Urothelium cell line (cell line): ENCODE results near the gene COLEC12.
A peak's percentile ranks its signal among the peaks of the same experiment; 100 is the strongest.

ENCODE experiments used
- DNase-seq: peaks from one replicate; pipeline ENCODE4 v3.0.0; 2011; ENCODE audit warnings: low spot score, mixed read lengths
- FAIRE-seq: peaks from 2 replicates; lab custom pipeline; 2011; peaks lifted over from hg19 to GRCh38; lab: Jason Lieb, UNC

The COLEC12 gene

GRCh38 chr18:392928-393573, 107.5 kb downstream of the COLEC12 start:
- DNase-seq (no peak), FAIRE-seq (no peak)

GRCh38 chr18:390741-391478, 109.6 kb downstream of the COLEC12 start:
- DNase-seq (no peak), FAIRE-seq (peak; percentile 76)

- DNase-seq (no peak), FAIRE-seq (no peak)
Measured at GRCh38 chr18:389658-390357, 110.7 kb downstream of the COLEC12 start.

GRCh38 chr18:388200-388599, 112.3 kb downstream of the COLEC12 start:
- no peak for DNase-seq
- FAIRE-seq: no peak

GRCh38 chr18:386994-387393, 113.5 kb downstream of the COLEC12 start:
- FAIRE-seq: no peak
- DNase-seq: no peak

GRCh38 chr18:384897-385296, 115.6 kb downstream of the COLEC12 start:
- DNase-seq (no peak), FAIRE-seq (peak; percentile 40)

GRCh38 chr18:383135-383534, 117.4 kb downstream of the COLEC12 start:
- DNase-seq (no peak), FAIRE-seq (peak; percentile 17)

- FAIRE-seq (no peak), DNase-seq (no peak)
Measured at GRCh38 chr18:382423-382984, 118.0 kb downstream of the COLEC12 start.

- FAIRE-seq: no peak
Measured at GRCh38 chr18:379681-380330, 120.7 kb downstream of the COLEC12 start.

GRCh38 chr18:378079-378478, 122.4 kb downstream of the COLEC12 start:
- FAIRE-seq (no peak), DNase-seq (no peak)

More at GRCh38 chr18:379681-380330, 120.7 kb downstream of the COLEC12 start:
- DNase-seq: no peak

GRCh38 chr18:377088-377487, 123.4 kb downstream of the COLEC12 start:
- DNase-seq (no peak), FAIRE-seq (no peak)

GRCh38 chr18:376311-376710, 124.2 kb downstream of the COLEC12 start:
- peak; percentile 61 for FAIRE-seq
- DNase-seq: no peak

GRCh38 chr18:374721-375168, 125.8 kb downstream of the COLEC12 start:
- DNase-seq: no peak
- FAIRE-seq: no peak

- no peak for DNase-seq
- FAIRE-seq: peak; percentile 42
Measured at GRCh38 chr18:373780-374179, 126.7 kb downstream of the COLEC12 start.

GRCh38 chr18:371609-371982, 128.9 kb downstream of the COLEC12 start:
- FAIRE-seq (no peak), DNase-seq (no peak)

- DNase-seq (no peak), FAIRE-seq (no peak)
Measured at GRCh38 chr18:370751-371608, 129.5 kb downstream of the COLEC12 start.

- FAIRE-seq (peak; percentile 93), DNase-seq (no peak)
Measured at GRCh38 chr18:369224-370015, 131.1 kb downstream of the COLEC12 start.

GRCh38 chr18:366466-367061, 133.9 kb downstream of the COLEC12 start:
- FAIRE-seq (no peak), DNase-seq (no peak)

GRCh38 chr18:365651-366050, 134.8 kb downstream of the COLEC12 start:
- peak; percentile 55 for FAIRE-seq

More at GRCh38 chr18:365651-366050, 134.8 kb downstream of the COLEC12 start:
- no peak for DNase-seq
